Inferior parietal cortex (tissue), 1 donor: Measurements from ENCODE around the gene PPP1R2B.

Experiments
- DNase-seq: peaks from one replicate; pipeline ENCODE4 v3.0.0-alpha.2; 2016; ENCODE audit errors: extremely low spot score

PPP1R2B gene

DNA sequence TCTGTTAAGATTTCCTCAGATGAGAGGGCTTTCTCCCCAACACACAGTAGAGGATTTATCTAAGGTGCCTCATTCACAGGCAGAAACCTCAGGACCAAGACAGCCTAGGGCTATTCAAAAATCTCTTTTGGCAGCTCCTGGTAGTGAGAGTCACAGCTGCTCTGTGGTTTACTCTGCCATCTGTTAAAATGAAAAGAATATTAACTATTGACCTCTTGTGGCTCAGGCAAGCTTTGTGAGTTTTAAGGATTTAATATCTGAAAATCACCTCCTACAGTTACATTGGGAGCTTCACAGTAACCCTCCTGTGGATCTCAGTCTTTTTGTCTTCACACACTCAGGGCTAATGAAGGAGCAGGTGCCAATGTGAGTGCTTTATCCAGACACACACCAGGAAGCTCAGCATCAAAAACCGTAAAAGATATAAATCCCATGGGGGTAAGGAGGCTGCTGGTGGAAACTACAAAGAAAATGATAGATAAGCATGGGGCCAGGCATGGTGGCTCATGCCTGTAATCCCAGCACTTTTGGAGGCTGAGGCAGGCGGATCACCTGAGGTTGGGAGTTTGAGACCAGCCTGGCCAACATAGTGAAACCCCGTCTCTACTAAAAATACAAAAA, 29.7 kb downstream of the PPP1R2B start:
- DNase-seq, result no peak

DNA sequence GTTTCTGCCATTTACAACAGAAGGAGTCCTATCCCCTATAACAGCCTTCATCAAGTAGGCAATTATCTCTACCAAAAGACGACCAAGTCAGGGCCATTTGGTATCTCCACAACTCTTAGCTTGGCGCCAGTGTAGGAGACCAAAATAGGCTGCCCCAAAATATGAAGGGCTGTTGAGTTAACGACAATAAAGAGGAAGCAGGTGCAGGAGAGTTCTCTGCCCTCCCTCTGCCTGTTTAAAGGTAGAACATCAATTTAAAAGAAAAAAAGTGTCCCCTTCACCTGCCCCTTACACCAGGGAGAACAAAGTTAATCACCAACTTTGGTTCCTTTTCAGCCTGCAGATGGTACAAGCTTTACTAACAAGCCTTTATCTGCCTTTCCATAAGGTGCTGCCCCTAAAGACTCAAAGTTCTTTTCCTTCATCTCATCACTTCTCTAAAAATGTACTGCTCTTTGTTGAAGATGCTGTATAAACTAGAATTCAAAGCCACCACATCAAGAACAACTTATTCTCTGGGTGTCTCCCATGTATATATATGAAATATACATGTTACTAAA, 33.3 kb downstream of the PPP1R2B start:
- no peak for DNase-seq

DNA sequence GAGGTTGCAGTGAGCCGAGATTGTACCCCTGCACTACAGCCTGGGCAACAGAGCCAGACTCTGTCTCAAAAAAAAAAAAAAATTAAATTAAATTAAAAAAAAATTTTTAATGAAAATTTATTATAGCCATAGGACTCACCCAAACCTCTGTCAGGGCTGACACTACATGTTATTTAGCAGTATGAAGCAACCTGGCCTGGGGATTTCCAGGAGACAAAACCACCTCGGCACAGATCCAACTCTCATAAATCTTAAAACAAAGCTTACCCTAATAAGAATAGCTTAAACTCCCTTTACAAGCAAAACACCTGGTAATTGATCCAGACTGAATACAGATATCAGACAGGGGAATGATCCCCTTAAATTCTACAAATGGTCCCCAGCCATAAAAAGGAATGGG, 38.4 kb downstream of the PPP1R2B start:
- DNase-seq, result no peak

DNA sequence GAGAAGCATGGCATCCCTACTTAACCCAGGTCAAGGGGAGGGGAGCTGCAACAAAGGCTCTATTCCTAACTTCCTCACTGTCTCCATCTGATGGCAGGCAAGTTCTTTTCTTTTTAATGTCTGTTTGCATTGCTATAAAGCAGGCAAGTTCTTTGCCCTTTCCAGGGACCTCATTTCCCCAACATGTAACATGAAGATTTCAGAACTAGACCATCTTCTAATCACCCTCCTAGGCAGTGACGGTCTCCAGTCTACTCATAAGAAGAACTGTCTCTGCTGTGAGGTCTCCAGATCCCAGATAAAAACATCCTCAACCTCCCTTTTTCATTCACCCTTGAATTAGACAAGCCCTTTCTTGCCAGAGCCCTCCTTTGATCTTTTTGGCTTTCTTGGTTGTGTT, 42.1 kb downstream of the PPP1R2B start:
- DNase-seq, result no peak

DNA sequence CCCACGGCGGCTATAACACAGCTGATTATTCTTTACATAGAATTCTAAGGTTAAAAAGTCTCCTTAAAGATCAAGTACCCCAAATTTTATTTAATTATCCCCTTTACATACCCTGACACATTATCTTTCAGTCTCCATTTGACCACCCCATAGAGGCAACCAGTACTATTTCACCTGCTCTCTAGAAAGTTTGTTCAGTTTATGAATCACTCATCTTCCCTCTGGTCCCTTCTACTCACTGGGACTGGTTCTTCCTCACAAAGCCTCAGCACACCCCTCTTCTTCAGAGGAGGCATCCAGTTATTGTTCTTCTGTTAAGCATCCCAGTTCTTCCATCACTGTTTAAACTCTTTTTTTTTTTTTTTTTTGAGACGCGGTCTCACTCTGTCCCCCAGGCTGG, 42.8 kb downstream of the PPP1R2B start:
- DNase-seq, result no peak

DNA sequence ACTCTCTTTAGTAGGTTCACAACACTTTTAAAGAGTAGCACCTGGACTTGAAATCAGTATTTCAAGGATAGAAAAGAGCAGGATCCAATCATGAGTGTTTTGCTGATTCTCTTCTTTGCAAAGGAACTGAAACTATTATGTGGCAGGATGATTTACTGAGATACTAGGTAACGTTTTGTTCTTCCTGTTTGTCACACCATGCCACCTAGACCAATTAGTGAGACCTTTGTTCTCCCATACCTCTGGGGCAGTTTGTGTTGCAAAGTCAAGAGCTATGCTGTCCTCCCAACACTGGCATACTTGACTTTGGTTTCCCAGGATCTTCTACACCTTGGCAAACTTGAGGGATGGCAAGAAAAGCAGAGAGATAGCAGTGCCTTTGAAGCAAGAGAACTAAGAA, 43.4 kb downstream of the PPP1R2B start:
- DNase-seq, result no peak

DNA sequence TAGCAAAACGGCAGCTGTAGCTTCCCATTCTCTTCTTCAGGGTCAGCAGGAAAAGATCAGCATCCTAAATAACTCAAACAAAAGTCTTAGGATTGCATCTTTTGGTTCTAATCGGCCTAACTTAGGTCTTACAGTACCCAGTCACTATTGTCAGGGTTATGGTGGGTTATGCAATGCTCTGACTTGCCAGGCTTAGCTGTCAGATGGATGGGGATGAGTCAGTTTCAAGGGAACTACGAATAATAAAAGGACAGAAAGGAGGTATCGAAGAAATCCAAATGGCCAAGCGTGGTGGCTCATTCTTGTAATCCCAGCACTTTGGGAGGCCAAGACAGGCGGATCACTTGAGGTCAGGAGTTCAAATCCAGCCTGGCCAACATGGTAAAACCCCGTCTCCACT, 46.5 kb downstream of the PPP1R2B start:
- DNase-seq, result no peak
